Measurements from ENCODE around the gene MRAS.

Gene MRAS

DNA sequence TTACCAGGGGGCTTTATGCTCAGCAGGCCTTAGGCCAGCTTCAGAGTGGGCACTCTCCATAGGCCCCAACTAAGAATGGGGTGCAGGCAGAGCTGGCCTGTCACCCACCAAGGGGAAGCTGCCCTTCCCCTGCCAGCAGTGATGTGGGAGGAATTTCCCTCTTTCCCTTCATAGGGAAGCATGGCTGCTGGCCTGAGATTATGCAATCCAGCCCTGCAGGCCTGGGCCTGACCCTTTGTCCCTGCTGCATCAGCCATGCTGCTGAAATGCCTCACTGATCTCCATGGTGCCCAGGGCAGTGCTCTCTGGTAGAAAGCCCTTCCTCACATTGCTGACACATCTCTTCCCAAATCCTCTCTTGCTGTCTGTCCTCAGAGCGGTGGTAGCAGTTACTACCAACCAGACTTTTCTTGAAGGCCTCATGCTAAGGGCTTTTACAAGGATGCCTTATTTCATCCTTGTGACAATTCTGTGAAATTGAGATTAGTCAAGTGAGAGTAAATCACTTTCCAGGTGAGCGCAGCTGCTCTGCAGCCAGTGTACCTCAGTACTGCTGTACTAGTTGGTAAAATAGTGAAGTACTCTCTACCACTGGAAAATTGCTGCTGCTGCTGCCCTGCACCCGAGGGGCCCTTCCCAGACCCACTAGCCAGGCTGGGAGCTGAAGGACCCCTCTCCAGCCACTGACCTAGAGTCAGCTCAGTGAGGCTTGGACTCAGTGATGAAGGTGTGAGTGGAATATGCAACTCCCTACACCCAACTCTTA is 33.8 kb downstream of the MRAS start:
- FAIRE-seq (no peak), DNase-seq (ENCODE audit: extremely low spot score, insufficient read length, low read depth) (no peak)

DNA sequence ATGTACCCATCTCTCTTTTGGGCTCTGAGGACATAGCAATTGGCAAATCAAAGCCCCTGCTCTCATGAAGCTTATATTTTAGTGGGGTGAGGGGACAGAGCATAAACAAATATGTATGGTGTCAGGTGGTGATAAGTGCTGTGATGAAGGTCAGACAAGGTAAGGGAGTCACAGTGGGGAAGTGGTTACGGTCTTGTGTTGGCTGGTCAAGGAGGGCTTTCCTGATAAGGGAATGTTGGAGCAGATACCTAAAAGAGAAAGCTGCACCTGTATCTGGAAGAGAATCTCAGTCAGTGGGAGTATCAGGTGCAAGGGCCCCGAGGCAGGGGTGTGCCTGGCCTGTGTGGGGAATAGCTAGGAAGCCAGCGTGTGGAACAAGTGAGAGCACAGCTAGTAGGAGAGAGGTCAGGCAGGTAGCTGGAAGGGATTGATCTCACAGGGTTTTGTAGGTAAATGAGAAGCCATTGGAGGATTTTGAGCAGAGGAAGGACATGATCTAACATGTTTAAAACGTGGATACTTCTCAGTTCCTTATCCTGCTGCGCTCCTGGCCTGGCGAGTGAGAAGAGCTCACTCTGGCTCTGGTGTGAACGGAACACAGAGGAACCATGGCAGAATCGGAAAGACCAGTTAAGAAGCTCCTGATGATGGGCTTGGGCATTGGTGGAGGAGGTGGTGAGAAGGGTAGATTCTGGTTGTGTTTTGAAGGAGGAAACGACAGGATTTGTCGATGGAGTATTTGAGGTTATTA is 35.5 kb downstream of the MRAS start:
- FAIRE-seq (no peak), DNase-seq (ENCODE audit: extremely low spot score, insufficient read length, low read depth) (no peak)

DNA sequence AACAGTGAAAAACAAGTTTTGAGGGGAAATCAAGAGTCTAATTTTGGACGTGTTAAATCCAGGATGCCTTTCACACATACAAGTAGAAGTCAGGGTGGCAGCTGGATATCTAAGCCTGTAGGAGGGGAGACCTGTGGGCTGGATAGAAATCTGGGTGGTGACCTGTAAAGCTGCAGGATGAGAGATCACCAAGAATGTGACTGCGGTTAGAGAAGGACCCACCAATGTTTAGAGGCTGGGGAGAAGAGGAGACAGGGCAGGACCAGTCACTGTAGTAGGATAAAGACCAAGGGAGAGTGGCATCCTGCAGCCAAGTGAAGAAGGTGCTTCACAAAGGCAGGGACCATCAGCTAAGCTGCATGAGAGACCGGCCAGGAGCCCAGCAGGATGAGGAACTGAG is 36.2 kb downstream of the MRAS start:
- no peak for DNase-seq (ENCODE audit: extremely low spot score, insufficient read length, low read depth)

DNA sequence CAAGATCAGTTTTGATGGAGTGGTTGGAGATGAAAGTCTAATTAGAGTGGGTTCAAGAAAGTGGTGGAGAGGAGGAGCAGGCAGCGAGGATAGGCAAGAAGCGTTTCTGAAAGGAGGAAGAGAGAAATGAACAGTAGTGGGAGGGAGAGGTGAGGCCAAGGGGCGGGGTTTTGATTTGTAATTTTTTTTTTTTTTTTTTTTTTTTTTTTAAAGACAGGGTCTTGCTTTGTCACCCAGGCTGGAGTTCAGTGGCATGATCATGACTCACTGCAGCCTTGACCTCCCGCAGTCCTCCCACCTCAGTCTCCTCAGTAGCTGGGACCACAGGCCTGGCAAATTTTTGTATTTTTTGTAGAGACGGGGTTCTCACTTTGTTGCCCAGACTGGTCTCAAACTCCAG is 36.6 kb downstream of the MRAS start:
- FAIRE-seq: no peak
- DNase-seq (ENCODE audit: extremely low spot score, insufficient read length, low read depth): no peak

More for the DNA sequence above, 36.2 kb downstream of the MRAS start:
- no peak for FAIRE-seq

DNA sequence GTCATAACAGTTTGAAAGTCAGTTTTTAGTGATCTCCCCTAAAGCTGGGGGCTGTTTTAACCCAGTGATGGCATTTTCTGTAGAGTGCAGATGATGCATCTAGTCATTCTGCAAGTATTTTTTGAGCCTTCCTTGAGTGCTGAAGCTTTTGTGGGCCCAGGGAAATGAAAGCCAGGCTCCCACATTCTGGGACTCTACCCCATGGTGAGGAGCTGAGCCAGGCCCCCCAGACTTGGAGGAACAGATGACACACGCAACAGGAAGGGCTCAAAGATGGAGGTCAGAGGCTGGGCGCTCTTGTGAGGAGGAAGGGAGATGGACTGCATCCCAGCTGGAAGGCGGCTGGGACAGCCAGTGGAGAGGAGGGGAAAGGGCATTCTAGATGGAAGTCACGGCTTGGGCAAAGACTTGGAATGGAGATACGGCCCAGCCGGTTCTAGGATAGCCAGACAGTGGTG is 40.8 kb downstream of the MRAS start:
- FAIRE-seq (no peak), DNase-seq (ENCODE audit: extremely low spot score, insufficient read length, low read depth) (no peak)

DNA sequence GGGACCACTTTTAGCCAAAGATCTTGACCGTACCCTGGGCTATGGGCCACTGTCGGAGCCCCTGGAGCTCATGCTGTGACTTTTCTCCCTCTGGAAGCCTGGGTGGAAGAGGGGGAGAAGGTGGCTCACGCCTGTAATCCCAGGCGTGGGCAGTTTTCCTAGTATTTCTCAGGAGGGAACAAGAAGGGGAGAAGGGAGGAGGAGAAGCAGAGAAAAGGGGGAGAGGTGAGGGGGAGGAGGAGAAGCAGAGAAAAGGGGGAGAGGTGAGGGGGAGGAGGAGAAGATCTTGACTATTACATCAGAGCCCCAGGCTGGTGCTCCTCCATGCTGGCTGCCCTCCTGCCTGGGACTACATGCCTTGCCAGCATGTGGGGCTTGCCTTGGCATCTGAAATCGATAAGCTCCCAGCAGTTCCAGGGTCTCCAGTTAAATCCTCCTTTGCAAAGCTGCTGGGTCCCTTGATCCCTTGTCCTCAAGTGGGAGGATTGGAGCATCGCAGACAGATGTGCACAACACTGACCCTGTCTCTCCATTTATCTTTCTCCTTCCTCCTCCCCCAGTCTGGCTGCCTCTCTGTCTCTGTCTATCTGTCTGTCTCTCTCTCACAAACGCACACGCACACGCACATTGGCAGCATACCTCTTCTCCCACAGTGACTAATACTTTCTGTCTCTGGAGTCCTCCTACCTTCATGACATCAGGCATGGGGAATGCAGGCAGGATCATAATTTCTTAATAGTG is 41.6 kb downstream of the MRAS start:
- FAIRE-seq (no peak), DNase-seq (ENCODE audit: extremely low spot score, insufficient read length, low read depth) (no peak)

DNA sequence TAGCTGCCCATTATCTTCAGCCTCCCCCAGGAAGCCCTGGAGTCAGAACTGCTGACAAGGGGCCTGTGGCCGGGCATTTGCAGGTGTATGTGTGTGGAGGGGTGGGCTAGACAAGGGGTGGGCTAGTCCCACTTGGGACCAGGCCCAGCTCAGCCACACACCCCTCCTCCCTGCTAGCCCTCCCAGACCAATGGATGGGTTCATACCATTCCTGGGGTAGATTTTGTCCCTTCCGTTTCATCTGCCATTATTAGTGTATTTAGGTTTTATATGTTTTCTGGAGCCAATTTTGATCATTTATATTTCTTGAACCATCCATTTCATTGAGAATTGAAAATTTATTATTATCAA is 42.2 kb downstream of the MRAS start:
- FAIRE-seq (no peak), DNase-seq (ENCODE audit: extremely low spot score, insufficient read length, low read depth) (no peak)

DNA sequence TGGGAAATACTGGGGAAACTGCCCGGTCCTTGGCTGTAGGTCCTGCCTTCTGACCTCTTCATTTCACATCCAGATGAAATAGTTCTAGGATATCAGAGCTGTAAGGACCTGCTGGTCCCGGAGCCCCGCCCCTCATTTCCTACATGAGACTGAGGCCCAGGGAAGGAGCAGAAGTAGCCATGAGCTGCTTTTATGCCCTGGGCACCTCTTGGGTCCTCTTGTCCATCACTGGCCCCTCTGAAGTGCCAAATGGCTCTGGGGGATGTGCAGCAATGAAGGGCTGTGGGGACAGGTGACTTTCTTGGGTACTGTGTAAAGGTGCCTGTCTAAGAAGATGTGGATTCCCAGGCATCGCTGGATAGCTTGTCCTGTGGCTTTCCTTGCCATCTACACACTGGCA is 45.8 kb downstream of the MRAS start:
- DNase-seq (ENCODE audit: extremely low spot score, insufficient read length, low read depth): no peak
- FAIRE-seq: no peak

DNA sequence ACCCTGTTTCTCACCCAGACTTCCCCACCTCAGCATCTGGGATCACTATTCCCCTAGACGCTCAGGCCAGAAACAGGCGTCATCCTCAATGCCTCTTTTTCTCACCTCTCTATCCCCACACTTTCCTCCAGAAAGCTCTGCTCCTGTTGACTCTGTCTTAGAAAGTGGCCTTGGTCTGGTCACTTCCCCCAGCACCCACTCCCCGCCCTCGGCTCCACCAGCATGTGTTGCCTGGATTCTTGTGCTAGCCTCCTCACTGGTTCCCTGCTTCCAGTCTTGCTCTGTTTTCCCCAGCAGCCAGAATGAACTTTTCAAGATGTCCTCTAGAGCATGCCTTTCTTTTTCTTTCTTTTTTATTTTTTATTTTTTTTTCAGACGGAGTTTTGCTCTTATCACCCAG is 46.3 kb downstream of the MRAS start:
- DNase-seq (ENCODE audit: extremely low spot score, insufficient read length, low read depth) (no peak), FAIRE-seq (no peak)

DNA sequence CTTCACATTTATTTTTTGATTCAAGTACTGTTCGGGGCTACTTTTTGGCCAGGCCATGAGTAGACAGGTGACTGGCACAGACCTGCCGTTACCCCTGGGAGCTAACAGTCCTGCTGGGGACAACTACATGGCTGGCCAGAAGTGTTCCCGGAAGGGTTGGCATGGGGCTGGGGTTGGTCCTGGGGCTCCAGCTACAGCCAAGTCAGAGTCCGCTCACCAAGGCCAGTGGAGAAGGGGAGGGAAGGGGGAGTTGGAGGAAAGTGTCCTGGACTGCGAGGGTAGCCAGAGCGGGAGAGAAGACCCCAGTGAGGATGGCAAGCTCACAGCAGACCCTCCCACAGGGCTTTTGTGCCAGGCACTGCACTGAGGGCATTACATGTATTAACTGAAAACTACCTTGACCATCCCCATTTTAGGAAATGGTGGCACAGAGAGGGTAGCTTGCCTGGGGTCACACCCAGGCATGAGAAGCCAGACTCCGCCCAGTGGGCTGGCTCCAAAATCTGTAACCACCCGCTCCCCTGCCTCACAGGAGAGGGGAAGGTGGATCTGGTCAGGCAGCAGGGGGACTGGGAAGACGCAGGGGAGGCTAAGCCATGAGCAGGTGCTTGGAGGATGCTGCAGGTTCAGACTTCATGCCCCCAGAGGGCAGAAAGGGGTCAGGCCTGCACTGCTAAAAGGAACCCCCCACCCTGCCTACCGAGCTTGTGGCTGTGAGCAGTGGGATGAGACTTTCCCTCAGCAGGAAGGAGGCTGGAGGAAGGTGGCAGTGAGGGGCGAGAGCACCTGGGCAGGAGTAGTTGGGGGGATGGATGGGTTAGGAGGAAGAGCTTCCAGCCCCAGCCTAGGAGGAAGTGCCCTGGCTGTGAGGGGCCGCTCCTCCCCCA is 47.7 kb downstream of the MRAS start:
- DNase-seq (ENCODE audit: extremely low spot score, insufficient read length, low read depth): no peak
- no peak for FAIRE-seq

DNA sequence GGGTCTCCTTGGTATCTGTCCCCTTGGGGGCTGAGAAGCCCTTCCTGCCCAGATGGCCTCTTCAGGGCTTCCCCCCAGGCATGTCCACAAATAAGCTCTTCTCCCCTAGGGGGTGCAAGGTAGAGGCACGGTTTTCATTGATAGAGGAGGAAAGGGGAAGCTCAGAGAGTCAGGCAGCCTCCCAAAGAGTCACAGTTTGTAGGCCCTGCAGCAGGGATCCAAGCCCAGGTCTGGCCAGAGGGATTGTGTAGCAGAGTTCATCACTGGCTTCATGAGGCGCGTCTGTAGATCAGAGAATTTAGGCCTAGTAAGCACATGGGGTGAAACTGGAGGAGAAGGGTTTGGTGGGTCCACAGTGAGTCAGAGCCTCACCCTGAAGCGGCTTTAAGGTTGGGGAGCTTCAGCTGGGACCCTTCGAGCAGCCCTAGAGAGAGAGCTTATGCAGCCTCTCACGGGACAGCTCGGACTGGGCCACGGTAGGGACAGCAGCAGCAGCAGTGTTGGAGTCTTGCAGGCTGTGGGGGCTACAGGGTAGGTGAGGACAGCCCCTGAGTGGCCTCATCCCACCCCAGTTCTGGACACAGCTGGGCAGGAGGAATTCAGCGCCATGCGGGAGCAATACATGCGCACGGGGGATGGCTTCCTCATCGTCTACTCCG is 48.5 kb downstream of the MRAS start:
- DNase-seq (ENCODE audit: extremely low spot score, insufficient read length, low read depth): no peak
- no peak for FAIRE-seq

DNA sequence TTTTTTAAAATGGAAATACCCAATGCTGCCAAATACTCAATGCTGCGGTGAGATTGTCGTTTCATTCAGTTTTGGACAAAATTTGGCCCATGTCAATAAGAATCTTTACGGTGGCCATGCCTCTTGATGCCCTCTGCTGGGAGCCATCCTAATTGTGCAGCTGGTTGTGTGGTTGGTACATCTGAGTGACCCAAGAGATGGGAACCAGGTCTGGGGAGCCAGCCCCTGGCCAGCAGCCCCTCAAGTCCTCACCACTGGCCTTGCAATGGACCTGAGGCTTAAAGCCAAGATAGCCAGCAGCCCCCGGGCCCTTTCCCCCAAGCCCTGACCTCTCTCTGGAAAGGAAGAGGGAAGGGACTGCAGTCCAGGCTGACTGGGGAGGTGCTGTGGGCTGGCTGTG is 49.6 kb downstream of the MRAS start:
- no peak for DNase-seq (ENCODE audit: extremely low spot score, insufficient read length, low read depth)
- FAIRE-seq: no peak

DNA sequence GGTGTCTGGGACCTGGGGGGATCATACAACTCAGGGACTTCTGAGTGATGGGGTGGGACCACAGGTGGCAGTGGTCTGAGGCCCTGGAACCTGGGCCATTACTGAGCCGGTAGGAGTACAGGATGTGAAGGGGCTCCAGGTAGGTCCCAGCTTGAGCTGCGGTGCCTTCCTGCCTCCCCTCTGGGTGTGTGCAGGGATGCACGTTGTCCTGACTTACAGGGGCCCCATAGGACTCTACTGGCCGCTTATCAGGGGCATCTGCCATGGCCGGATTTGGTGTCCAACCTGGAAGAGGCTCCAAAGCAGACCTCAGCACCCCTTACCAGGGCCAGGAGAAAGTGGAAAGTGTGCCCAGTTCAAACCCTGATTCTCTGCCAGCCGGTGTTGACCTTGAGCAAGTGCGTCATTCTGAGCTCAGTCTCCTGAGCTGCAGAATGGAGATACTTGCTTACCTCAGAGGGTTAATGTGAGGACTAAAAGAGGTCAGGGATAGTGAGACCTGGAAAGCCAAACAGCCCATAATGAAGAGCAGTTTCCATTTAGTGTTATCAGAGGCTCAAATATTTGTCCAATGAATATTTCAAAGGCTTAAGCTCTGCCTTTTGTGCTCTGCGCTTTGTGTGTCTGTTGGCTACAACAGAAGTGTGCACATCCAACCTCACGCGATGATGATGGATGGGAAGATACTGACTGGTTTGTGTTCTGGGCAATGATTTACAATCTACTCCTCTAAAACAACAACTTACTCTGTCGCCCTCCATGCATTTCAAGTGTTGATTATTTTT is 50.6 kb downstream of the MRAS start:
- no peak for DNase-seq (ENCODE audit: extremely low spot score, insufficient read length, low read depth)
- FAIRE-seq: no peak

DNA sequence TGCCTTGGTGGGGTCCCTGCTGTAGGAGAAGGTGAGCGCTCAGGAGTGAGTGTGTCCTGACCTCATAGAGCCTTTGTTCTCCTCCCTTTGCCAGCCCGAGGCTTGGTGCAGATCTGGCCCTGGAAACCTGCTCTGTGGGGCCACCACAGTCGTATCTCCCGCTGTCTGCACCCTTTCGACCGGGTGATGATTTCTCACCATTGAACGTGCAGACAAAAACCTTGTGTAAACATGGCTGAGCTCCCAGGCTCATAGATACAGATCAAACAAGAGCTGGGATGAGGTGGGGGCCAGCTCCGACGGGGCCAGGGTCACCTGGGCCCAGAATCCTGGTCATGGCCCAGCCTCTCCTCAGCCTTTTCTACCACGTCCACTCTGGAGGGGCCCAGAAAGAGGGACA is 51.4 kb downstream of the MRAS start:
- DNase-seq (ENCODE audit: extremely low spot score, insufficient read length, low read depth): no peak
- no peak for FAIRE-seq

DNA sequence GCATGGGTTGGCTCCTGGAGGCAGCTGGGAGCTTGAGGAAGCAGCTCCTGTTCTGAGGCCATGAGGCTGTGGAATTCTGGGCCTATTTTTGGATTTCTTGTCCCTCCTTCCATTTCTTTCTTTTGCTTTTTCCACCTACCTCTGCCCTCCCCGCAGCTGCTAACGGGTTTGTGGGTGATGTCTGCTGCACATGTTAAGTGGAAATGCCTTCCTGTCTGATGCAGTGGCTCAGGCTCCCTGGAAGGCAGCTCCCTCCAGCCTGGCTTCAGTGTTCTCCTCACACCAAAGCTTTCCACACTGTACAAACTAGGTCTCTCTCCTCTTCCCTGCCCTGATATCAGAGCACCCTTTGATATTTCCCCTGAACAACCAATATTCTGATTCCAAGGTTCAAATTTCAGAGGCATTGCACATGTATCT is 52.3 kb downstream of the MRAS start:
- DNase-seq (ENCODE audit: extremely low spot score, insufficient read length, low read depth) (no peak), FAIRE-seq (no peak)

DNA sequence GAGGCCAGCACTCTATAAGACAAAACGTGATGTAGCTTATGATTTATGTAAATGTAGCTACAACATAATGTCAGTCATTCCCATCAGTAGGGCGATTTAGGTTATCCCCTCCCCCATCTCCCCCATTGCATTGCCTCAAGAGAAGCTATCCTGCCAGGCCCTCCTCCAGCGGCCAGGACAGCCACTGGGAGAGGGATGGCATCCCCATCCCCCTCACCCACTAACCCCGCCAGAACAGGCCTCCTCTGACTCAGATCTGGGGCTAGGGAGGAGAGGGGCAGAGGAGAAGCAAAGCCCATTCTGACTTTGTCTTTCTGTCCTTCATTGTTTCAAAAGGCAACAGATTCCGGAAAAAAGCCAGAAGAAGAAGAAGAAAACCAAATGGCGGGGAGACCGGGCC is 53.5 kb downstream of the MRAS start:
- FAIRE-seq (no peak), DNase-seq (ENCODE audit: extremely low spot score, insufficient read length, low read depth) (no peak)

DNA sequence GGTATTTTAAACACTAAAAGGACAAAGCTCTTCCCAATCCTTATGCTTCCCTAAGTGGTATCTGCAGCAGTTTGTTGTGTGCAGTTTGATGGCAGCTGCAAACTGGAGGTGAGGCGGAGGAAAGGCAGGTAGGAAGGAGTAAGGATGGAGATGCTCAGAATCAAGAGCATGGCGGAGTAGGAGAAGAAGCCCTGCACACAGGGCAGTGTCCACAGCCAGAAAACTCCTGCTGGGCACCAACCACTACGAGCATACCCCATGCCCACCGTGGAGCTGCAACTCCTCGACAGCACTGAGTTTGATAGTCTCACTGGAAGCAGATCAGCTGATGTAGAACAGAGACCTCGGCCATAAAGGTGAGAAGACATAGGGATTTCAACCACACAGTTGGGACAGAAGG is 55.7 kb downstream of the MRAS start:
- FAIRE-seq (no peak), DNase-seq (ENCODE audit: extremely low spot score, insufficient read length, low read depth) (no peak)

DNA sequence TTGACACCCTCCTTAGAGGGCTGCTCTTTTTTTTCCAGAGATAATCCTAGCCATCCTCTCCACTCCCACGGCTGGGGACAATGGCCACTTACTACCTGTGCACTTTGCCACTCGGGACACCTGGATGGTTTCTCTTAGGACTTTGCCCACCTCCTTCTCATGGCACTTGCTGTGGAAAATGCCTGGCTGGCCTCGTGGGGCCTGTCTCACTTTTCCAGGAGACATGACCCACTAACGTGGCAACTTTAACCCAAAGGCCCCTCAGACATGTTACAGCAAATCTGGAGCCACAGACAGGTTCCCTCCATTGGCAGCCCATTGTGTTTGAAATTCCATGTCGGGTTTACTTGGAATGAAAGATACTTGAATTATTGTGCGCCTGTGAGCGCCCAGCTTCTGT is 56.6 kb downstream of the MRAS start:
- no peak for FAIRE-seq
- DNase-seq (ENCODE audit: extremely low spot score, insufficient read length, low read depth): no peak

DNA sequence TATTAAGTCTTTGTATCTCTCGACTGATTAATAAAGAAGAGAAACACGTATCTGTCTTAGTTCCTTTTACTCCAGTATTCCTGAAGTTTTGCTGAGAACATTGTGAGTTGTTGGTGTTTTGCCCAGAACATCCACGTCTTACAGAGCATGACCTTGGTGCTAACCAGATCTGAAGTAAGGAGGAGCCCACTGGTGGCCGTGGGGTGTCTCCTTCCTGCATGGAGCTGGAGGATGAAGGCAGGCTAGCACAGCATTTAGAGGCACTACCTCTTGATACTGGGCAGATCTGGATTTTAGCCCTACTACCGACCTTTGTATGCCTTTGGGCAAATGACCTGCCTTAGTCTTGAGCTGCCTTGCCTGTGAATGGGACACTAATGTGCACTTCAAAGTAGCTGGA is 57.1 kb downstream of the MRAS start:
- no peak for FAIRE-seq
- no peak for DNase-seq (ENCODE audit: extremely low spot score, insufficient read length, low read depth)

All from GM18507 (cell line).